Measurements from ENCODE around the gene SIRT3. TPM values are rescaled to one million over a fixed set of nuclear protein-coding genes. Genes with fewer than 3 reads are reported as not detected.

The SIRT3 gene
- 9.3 and 10.9 TPM in 2 replicates for total RNA-seq

DNA sequence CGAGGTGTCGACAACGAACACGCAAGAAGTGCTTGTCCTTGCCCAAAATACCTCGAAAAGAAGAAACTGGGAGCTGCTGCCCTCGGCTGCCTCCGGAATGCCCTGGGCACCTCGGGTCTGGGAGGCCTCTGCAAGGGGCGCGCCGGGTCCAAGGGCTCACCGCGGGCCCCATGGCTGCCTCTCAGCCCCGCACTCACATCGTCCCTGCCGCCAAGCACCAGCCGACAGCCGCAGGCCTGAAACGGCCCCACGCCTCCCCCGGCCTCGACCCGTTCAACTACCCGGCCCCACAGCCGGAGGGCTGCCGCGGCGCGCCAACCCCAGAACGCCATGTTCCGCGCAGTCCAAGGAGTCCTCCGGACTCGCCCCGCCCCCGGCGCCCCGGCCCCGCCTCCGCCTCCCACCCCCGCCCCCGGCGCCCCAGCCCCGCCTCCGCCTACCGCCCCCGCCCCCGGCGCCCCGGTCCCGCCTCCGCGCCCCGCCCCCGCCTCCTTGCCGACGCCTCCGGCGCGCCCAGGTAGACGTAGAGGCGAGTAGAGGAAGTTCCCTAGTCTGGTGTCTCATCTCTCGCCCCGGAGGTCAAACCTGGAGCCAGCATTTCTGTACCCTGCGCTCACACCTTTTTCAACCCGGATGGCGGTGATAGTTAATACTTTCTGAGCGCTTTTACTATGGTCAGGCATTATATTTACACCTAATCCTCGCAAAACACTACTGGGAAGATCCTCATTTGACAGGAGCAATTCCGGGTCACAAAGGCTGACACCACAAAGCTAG is at the start of gene SIRT3:
TSS of gene SIRT3 (minus strand) at position 346 of the 777 bp plus-strand sequence. CDS start at position 332, 14 bp downstream.

DNA sequence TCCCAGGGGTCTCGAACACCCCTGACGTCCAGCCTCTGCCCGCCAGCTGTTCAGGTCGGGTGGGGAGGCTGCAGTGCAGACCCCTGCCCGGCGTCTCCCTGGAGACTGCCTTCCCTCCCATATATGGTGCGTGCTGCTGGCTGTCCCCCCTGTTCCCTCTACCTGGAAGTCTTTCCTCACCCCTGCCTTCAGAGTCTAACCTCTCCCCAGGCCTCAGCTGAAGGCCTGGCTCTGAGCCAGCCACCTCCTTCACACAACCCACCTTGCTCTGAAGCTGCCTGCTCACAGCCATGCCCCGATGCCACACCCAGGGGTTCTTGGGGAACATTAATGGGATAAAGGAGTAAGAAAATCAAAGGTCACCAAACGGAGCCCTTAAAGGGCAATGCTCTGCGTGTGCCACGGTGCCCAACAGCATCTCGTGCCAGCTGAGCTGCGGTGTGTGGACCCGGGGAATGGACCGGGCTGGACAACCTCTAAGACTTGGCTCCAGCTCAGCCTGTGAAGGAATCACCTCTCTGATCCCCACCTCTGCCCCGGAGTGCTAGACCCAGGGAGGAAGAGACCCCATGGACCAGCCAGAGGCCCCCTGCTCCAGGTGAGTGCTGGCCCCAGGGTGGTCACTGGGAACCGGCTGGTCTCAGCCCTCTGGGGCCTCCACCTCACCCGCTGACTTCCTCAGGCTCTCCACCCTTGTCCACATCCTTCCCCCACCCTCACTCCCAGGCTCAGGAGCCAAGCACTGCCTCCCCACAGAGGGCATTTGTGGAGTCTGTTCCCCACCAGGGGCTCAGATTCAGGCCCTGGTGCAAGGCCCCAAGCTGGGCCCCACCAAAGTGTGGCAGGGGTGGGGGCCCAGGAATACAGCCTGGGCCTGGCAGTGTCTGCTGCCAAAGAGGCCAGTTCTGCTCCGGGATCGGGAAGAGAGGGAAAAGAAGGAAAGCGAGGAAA is 42.1 kb upstream of the SIRT3 start, which contains the start of gene NLRP6:
TSS of gene NLRP6 (plus strand) at position 407 of the 951 bp plus-strand sequence. CDS start at position 570, 163 bp downstream.

DNA sequence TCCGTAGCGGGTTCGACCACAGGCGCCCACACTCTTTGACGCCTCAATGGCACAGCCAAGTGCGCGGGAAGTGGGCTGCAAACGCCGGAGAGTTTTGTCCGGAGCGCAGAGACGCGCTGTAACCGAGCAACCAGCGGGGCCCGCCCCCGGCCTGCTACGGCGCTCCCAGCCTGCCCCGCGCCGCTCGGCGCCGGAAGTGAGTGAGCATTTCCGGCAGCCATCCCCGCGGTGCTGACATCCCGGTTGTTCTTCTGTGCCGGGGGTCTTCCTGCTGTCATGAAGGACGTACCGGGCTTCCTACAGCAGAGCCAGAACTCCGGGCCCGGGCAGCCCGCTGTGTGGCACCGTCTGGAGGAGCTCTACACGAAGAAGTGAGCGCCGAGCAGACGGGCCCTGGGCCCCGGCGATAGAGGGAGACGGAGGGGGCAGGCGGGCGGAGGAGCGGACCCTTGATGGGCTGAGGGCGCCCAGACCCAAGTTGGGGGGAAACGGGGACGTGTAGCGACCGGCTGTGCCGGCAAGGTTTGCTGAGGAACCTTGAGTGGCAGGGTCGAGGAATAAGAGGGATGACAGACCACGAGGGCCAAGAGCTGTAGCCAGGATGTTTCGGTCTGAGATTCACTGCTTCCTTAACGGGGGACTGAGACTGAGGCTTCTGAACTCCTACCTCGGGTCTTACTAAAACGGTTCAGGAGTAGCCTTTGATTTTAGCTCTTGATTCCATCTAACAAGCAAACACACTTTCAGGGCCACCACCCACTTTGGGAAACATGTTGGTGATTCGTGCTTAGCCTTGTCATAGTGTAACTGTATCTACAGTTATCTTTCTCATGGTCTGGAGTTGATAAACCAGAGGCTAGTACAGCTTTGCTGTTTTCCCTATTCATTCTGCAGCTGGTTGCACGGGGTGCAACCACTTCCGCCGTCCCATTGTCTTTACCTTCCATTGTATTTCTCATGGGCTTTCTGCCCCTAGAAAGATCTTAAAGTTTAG is 929 bp upstream of the SIRT3 start, which contains the start of gene PSMD13:
TSS of gene PSMD13 (plus strand) at position 203 of the 994 bp plus-strand sequence. CDS start at position 277, 74 bp downstream.

DNA sequence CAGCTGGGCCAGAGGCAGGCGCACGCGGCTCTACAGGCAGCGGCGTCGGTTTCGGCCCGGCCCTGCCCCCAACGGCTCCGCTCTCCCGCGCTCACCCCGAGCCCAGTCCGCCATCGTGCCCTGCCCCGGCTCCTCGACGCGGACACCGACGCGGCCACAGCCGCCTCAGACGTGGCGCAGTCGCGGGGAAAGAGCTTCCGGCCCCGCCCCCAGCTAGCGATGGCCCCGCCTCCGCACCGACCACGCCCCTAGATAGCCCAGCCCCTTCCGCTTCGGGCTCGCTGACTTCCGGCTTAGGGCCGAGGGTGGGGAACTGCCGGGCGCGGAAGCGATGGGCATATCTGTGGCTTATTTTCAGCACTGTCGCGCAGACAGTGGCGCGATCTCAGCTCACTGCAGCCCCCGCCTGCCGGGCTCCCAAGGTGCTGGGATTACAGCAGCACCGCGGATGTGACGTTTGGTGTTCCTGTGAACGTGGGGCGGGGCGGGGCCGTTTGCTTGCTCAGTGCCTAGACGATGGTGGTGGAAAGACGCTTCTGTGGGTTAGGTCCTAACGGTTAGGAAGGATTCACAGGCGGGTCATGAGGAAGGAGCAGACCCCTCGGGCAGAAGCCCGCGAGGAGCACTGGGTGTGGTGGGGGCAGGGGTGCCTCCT is 28.8 kb downstream of the SIRT3 start, which contains the start of the genes BET1L and RIC8A:
TSS of gene BET1L (minus strand) at position 192 of the 655 bp plus-strand sequence. CDS start at position 114, 78 bp downstream.
TSS of gene RIC8A (plus strand) at position 501 of the 655 bp plus-strand sequence. CDS start 1,147 bp downstream, outside the sequence.

DNA sequence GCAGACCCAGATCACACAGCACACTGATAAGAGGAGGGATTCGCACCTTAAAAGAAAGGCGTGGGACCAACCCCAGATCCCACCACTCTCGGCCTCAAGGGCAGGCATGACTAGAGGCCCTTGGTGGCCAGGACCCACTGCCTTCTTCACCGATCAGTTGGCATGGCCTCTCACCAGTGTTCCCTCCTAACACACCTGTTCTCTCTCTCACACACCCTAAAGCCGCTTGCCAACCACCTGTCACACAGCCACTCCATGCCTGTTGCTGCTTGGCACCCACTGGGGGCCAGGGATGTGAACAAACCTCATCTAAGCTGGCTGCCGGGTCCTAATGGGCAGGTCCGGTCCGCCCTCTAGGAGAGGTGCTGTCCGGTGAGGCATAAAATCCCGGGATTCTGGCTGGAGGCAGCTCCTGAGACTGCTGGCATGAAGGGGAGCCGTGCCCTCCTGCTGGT is 43.4 kb downstream of the SIRT3 start, which contains the start of gene SCGB1C1:
TSS of gene SCGB1C1 (plus strand) at position 405 of the 455 bp plus-strand sequence. CDS start at position 427, 22 bp downstream.

Other genes starting within 250 kb of the SIRT3 start
- gene SCGB1C1, start 43.3 kb downstream of the SIRT3 start, total RNA-seq = not detected in 2 replicates
- 22.0 and 23.9 TPM in 2 replicates for gene BET1L, start 28.9 kb downstream of the SIRT3 start, total RNA-seq
- 103 and 136 TPM in 2 replicates for gene RIC8A, start 28.6 kb downstream of the SIRT3 start, total RNA-seq
- 97.3 and 112 TPM in 2 replicates for gene PSMD13, start 634 bp upstream of the SIRT3 start, total RNA-seq
- gene NLRP6, start 42.1 kb upstream of the SIRT3 start, total RNA-seq = not detected in 2 replicates
- 7.0 and 11.0 TPM in 2 replicates for gene PGGHG, start 52.8 kb upstream of the SIRT3 start, total RNA-seq
- gene IFITM5, start 63.2 kb upstream of the SIRT3 start, total RNA-seq = not detected in 2 replicates
- gene IFITM2, start 71.5 kb upstream of the SIRT3 start, total RNA-seq = 63.3 and 122 TPM in 2 replicates
- 44.9 and 51.7 TPM in 2 replicates for gene IFITM1, start 77.7 kb upstream of the SIRT3 start, total RNA-seq
- gene IFITM3, start 84.5 kb upstream of the SIRT3 start, total RNA-seq = 103 and 138 TPM in 2 replicates
- 0.52 and 0.65 TPM in 2 replicates for gene B4GALNT4, start 133.2 kb upstream of the SIRT3 start, total RNA-seq
- gene PKP3, start 157.9 kb upstream of the SIRT3 start, total RNA-seq = 0.52 and 1.2 TPM in 2 replicates
- gene SIGIRR, start 178.7 kb upstream of the SIRT3 start, total RNA-seq = 14.0 and 19.3 TPM in 2 replicates
- gene ANO9, start 205.7 kb upstream of the SIRT3 start, total RNA-seq = not detected in 2 replicates
- gene PTDSS2, start 213.9 kb upstream of the SIRT3 start, total RNA-seq = 23.2 and 24.0 TPM in 2 replicates

Measured in articular chondrocyte of knee joint (primary cell).